H1 (cell line): ENCODE data around the gene LANCL1. TPM values are rescaled to one million over a fixed set of nuclear protein-coding genes. Genes with fewer than 3 reads are reported as not detected.

Source experiments
- CTCF ChIA-PET: fragments of 300-600 bp; sonication (Branson Sonifier 250); formaldehyde crosslinking; loops from one replicate; lab custom pipeline; 2021; ENCODE audit not compliant: partially characterized antibody; lab: Charles Lee
- POLR2A ChIA-PET: fragments of 300-600 bp; sonication (Branson Sonifier 250); formaldehyde crosslinking; loops from one replicate; lab custom pipeline; 2021; ENCODE audit warnings: inconsistent platforms; ENCODE audit not compliant: partially characterized antibody; lab: Charles Lee
- DNase-seq, 2 experiments: peaks; one replicate each; pipeline versions ENCODE4 v3.0.0 to v3.0.0-alpha.2; 2010 to 2022; ENCODE audit warnings: low spot score in 2 of 2, low read depth in 1 of 2, mixed read lengths in 1 of 2
- FAIRE-seq: peaks from 2 replicates; lab custom pipeline; 2011; peaks lifted over from hg19 to GRCh38; lab: Jason Lieb, UNC
- H2AFZ ChIP-seq: 2 replicates; pipeline ENCODE4 v1.8.1; 2012; ENCODE audit warnings: low read length, inconsistent platforms
- H2AK5ac ChIP-seq: 2 replicates; pipeline ENCODE4 v1.6.1; 2013; ENCODE audit warnings: low read depth, low read length
- H2BK120ac ChIP-seq: replicated peaks from 2 replicates; pipeline ENCODE3; 2013; ENCODE audit warnings: low read depth, low read length, inconsistent platforms
- H2BK12ac ChIP-seq: 2 replicates; pipeline ENCODE4 v1.6.1; 2013; ENCODE audit warnings: low read depth, low read length
- H2BK15ac ChIP-seq: 2 replicates; pipeline ENCODE4 v1.6.1; 2013; ENCODE audit warnings: low read length
- H2BK20ac ChIP-seq: 2 replicates; pipeline ENCODE4 v1.6.1; 2013; ENCODE audit warnings: low read length
- H2BK5ac ChIP-seq: 2 replicates; pipeline ENCODE4 v1.6.1; 2013; ENCODE audit warnings: low read depth, low read length
- H3K14ac ChIP-seq: 2 replicates; pipeline ENCODE4 v1.6.1; 2013; ENCODE audit warnings: inconsistent platforms; ENCODE audit not compliant: insufficient read length
- H3K18ac ChIP-seq: 2 replicates; pipeline ENCODE4 v1.6.1; 2013; ENCODE audit warnings: low read length; ENCODE audit errors: extremely low read depth
- H3K23ac ChIP-seq: 2 replicates; pipeline ENCODE4 v1.6.1; 2013; ENCODE audit warnings: inconsistent platforms; ENCODE audit not compliant: insufficient read length
- H3K23me2 ChIP-seq: 2 replicates; pipeline ENCODE4 v1.6.1; 2013; ENCODE audit warnings: low read depth, low read length
- H3K27ac ChIP-seq: 2 replicates; pipeline ENCODE4 v1.6.1; 2011; ENCODE audit warnings: low read depth, low read length, inconsistent platforms
- H3K27me3 ChIP-seq, 4 experiments: replicated peaks in 1 of 4; 1 replicate in 1 of 4; 2 replicates in 3 of 4; pipeline versions ENCODE4 v1.6.1 to v1.8.1; 2011 to 2013; ENCODE audit warnings: low read length in 3 of 4, mild to moderate bottlenecking in 3 of 4, inconsistent platforms in 2 of 4, mixed read lengths in 2 of 4, moderate library complexity in 1 of 4; ENCODE audit not compliant: control insufficient read depth in 3 of 4, insufficient read depth in 3 of 4; ENCODE audit errors: extremely low read depth in 1 of 4
- H3K36me3 ChIP-seq, 4 experiments: 2 replicates each; pipeline versions ENCODE4 v1.6.1 to v1.8.1; 2011 to 2013; ENCODE audit warnings: mild to moderate bottlenecking in 4 of 4, low read length in 3 of 4, moderate library complexity in 2 of 4, control low read depth in 1 of 4, inconsistent platforms in 1 of 4; ENCODE audit not compliant: insufficient read depth in 4 of 4, control insufficient read depth in 2 of 4
- H3K4ac ChIP-seq: replicated peaks from 2 replicates; pipeline ENCODE3; 2013; ENCODE audit warnings: low read length, low read depth, mixed read lengths, inconsistent platforms; ENCODE audit not compliant: insufficient read length
- H3K4me1 ChIP-seq, 4 experiments: replicated peaks in 1 of 4; 1 replicate in 1 of 4; 2 replicates in 3 of 4; pipeline versions ENCODE4 v1.6.1 to v1.8.1; 2011 to 2013; ENCODE audit warnings: low read length in 3 of 4, inconsistent platforms in 2 of 4, mixed read lengths in 1 of 4; ENCODE audit not compliant: insufficient read depth in 4 of 4, control insufficient read depth in 3 of 4
- H3K4me2 ChIP-seq, 2 experiments: 2 replicates each; pipeline versions ENCODE4 v1.6.1 to v1.8.1; 2011 to 2013; ENCODE audit warnings: low read depth in 2 of 2, low read length in 2 of 2, control low read depth in 1 of 2, inconsistent platforms in 1 of 2, mild to moderate bottlenecking in 1 of 2; ENCODE audit not compliant: insufficient read depth in 1 of 2
- H3K4me3 ChIP-seq, 4 experiments: fragments of 200-600, 300-600 bp in 1 of 4; sonication (generic), shearing (Covaris generic), sonication (Bioruptor Twin) in 1 of 4; 2 replicates each; pipeline versions ENCODE4 v1.5.1 to v1.8.1; 2011 to 2016; ENCODE audit warnings: low read length in 4 of 4, low read depth in 3 of 4, control low read depth in 2 of 4, inconsistent platforms in 2 of 4, mild to moderate bottlenecking in 2 of 4, mixed read lengths in 1 of 4, moderate library complexity in 1 of 4; ENCODE audit not compliant: insufficient read depth in 2 of 4; ENCODE audit errors: extremely low read depth in 1 of 4
- H3K56ac ChIP-seq: replicated peaks from 2 replicates; pipeline ENCODE3; 2013; ENCODE audit warnings: low read depth, mild to moderate bottlenecking, mixed read lengths, low read length, inconsistent platforms; ENCODE audit not compliant: insufficient read length
- H3K79me1 ChIP-seq: 2 replicates; pipeline ENCODE4 v1.6.1; 2013; ENCODE audit warnings: low read depth, low read length, control low read depth
- H3K79me2 ChIP-seq, 2 experiments: 2 replicates each; pipeline versions ENCODE4 v1.6.1 to v1.8.1; 2012 to 2013; ENCODE audit warnings: low read length in 2 of 2, mild to moderate bottlenecking in 2 of 2, inconsistent platforms in 1 of 2; ENCODE audit not compliant: insufficient read depth in 2 of 2, control insufficient read depth in 1 of 2
- H3K9ac ChIP-seq, 4 experiments: replicated peaks in 1 of 4; 1 replicate in 1 of 4; 2 replicates in 3 of 4; pipeline versions ENCODE4 v1.6.1 to v1.8.1; 2011 to 2013; ENCODE audit warnings: low read depth in 3 of 4, low read length in 3 of 4, control low read depth in 2 of 4, mild to moderate bottlenecking in 2 of 4, moderate library complexity in 2 of 4, inconsistent platforms in 1 of 4; ENCODE audit errors: extremely low read depth in 1 of 4
- H3K9me3 ChIP-seq, 2 experiments: 2 replicates each; pipeline versions ENCODE4 v1.6.1 to v1.8.1; 2012 to 2013; ENCODE audit warnings: mild to moderate bottlenecking in 2 of 2, moderate library complexity in 2 of 2, control low read depth in 1 of 2, inconsistent platforms in 1 of 2, low read depth in 1 of 2, low read length in 1 of 2, mixed read lengths in 1 of 2; ENCODE audit not compliant: insufficient read depth in 2 of 2
- H4K20me1 ChIP-seq, 2 experiments: replicated peaks in 1 of 2; 2 replicates each; pipeline versions ENCODE3 to v1.8.1; 2011 to 2013; ENCODE audit warnings: inconsistent platforms in 2 of 2, low read length in 2 of 2, mild to moderate bottlenecking in 1 of 2; ENCODE audit not compliant: insufficient read depth in 2 of 2, control insufficient read depth in 1 of 2
- H4K5ac ChIP-seq: 2 replicates; pipeline ENCODE4 v1.6.1; 2013; ENCODE audit warnings: low read length, low read depth, mixed read lengths, inconsistent platforms; ENCODE audit not compliant: insufficient read length
- H4K8ac ChIP-seq: 2 replicates; pipeline ENCODE4 v1.8.0; 2013; ENCODE audit warnings: mild to moderate bottlenecking, moderate library complexity, low read length, inconsistent platforms; ENCODE audit not compliant: insufficient read depth; ENCODE audit errors: extremely low read depth
- H4K91ac ChIP-seq: replicated peaks from 2 replicates; pipeline ENCODE3; 2013; ENCODE audit warnings: low read length, mixed read lengths, inconsistent platforms; ENCODE audit not compliant: insufficient read length
- CHD2 ChIP-seq: IDR thresholded peaks from 2 replicates; pipeline ENCODE4 v1.6.1; 2012; ENCODE audit warnings: low read length, improper control_type of control experiment
- WGBS, 2 experiments: shearing (Covaris generic) in 1 of 2; methylation state at CpG; one replicate each; pipeline versions ENCODE4 v1.1.6 to v1.1.7; 2013 to 2015; ENCODE audit warnings: low lambda C conversion rate in 2 of 2, mixed read lengths in 2 of 2, inconsistent platforms in 1 of 2, low coverage in 1 of 2, missing lambda C conversion rate in 1 of 2; ENCODE audit not compliant: insufficient replicate concordance in 2 of 2, insufficient coverage in 1 of 2, insufficient read length in 1 of 2; ENCODE audit errors: extremely low coverage in 1 of 2, missing lambda C conversion rate in 1 of 2; 5-methylcytosine and 5-hydroxymethylcytosine counted together
- polyA plus RNA-seq, 7 experiments: library from polyadenylated mRNA; depleted of rRNA in 3 of 7; stranded (reverse) in 5 of 7; unstranded in 2 of 7; fragments of >200 nt in 5 of 7; fragments of 200-250 nt in 2 of 7; gene quantifications; 1 replicate in 5 of 7; 2 replicates in 1 of 7; 4 replicates in 1 of 7; pipeline versions ENCODE4 v1.2.1 to v1.2.3, GENCODE V29; 2011 to 2013; ENCODE audit warnings: missing spikeins in 2 of 7, mixed read lengths in 2 of 7
- total RNA-seq: library from RNA; stranded (reverse); fragmentation: NEBNext Ultra II Directional; extraction: Animal tissue kit (Norgen Biotek cat#: 25700); gene quantifications from 2 replicates; pipeline ENCODE4 v1.2.1, GENCODE V29; 2021

LANCL1 gene
- total and polyA plus RNA-seq, 2 of the 8 experiments (the other 6 are each of a cell fraction or from before 2014, with no cell fraction given), result 26.2 to 48.7 TPM

GRCh38 chr2:210475706-210476105 lies 853 bp downstream of the LANCL1 start:
- Histone ChIP-seq H3K56ac (no peak overlapping the region), H3K36me3 (peaks cover 3 to 12% (median 3%) of the 10 kb centered on the region in 4 experiments; a peak in 6 of 8 replicates), H2BK120ac (no peak overlapping the region), H2BK12ac (no peak overlapping the region), H4K5ac (no peak overlapping the region), H3K4me1 (no peaks in the 10 kb centered on the region; a peak in 1 of 7 replicates), H3K4me2 (peak overlapping the region; percentile 72 to 87), H3K27me3 (no peaks in the 10 kb centered on the region), H3K14ac (no peak overlapping the region), H3K79me1 (no peaks in the 10 kb centered on the region), H3K4ac (no peak overlapping the region), H2BK20ac (no peak overlapping the region), H2BK5ac (no peak overlapping the region), H3K79me2 (peaks cover 0 to 3% of the 10 kb centered on the region in 2 experiments; a peak in 1 of 4 replicates), H2AFZ (no peak overlapping the region; the same call in 1 of the 2 replicates), H3K23ac (no peak overlapping the region), H3K27ac (no peak overlapping the region), H3K9me3 (no peaks in the 10 kb centered on the region), H3K9ac (peak overlapping the region in 1 of 4 experiments; percentile 22; a peak in 1 of 7 replicates), H3K4me3 (peak overlapping the region; percentile 76 to 88 (median 84); a peak in 6 of 8 replicates), H4K91ac (no peak overlapping the region), H2BK15ac (no peak overlapping the region), H4K20me1 (no peaks in the 10 kb centered on the region), H3K18ac (no peak overlapping the region), H4K8ac (no peak overlapping the region), H2AK5ac (no peak overlapping the region), H3K23me2 (no peaks in the 10 kb centered on the region)
- no peak for DNase-seq
- WGBS, 2 experiments, result 70% methylated on average over 6 of the region's 6 CpGs; no CpG with 5 or more reads in 1 of the 2 experiments
- CTCF ChIA-PET, result interaction anchor here (0.9 to 1.1 kb wide), 3 partner anchors 20 to 682 kb away, joined by 3 to 4 read pairs (median 3); no protein-coding TSS in a partner anchor
- POLR2A ChIA-PET, result interaction anchor here (0.5 kb wide), 1 partner anchor 1412 kb away, joined by 3 read pairs; no protein-coding TSS in a partner anchor
- no peak for FAIRE-seq
- no peak for TF ChIP-seq CHD2
